ENCODE data around the gene PCP4.

PCP4 gene

GRCh38 chr21:39924577-39925308 is 57.5 kb downstream of the PCP4 start:
- DNase-seq: no peak

- DNase-seq: no peak
Observed at GRCh38 chr21:39927304-39927886, 60.2 kb downstream of the PCP4 start.

- DNase-seq: no peak
Observed at GRCh38 chr21:39932335-39932734, 65.1 kb downstream of the PCP4 start.

- no peak for DNase-seq
Observed at GRCh38 chr21:39934895-39935294, 67.7 kb downstream of the PCP4 start.

- no peak for DNase-seq
Observed at GRCh38 chr21:39935716-39936115, 68.5 kb downstream of the PCP4 start.

GRCh38 chr21:39938086-39938625 is 70.9 kb downstream of the PCP4 start:
- DNase-seq: no peak

GRCh38 chr21:39946199-39946598 is 79.0 kb downstream of the PCP4 start:
- DNase-seq: no peak

- no peak for DNase-seq
Observed at GRCh38 chr21:39947031-39947430, 79.8 kb downstream of the PCP4 start.

GRCh38 chr21:39951183-39952101 is 84.2 kb downstream of the PCP4 start:
- DNase-seq: no peak

GRCh38 chr21:39952265-39952664 is 85.0 kb downstream of the PCP4 start:
- no peak for DNase-seq

GRCh38 chr21:39954570-39954969 is 87.3 kb downstream of the PCP4 start:
- no peak for DNase-seq

- DNase-seq: no peak
Observed at GRCh38 chr21:39955326-39955725, 88.1 kb downstream of the PCP4 start.

- no peak for DNase-seq
Observed at GRCh38 chr21:39956586-39956985, 89.3 kb downstream of the PCP4 start.

- no peak for DNase-seq
Observed at GRCh38 chr21:39958731-39959130, 91.5 kb downstream of the PCP4 start.

- no peak for DNase-seq
Observed at GRCh38 chr21:39961251-39961650, 94.0 kb downstream of the PCP4 start.

GRCh38 chr21:39965026-39965425 is 97.8 kb downstream of the PCP4 start:
- DNase-seq: no peak

GRCh38 chr21:39966786-39967185 is 99.5 kb downstream of the PCP4 start:
- DNase-seq: no peak

- no peak for DNase-seq
Observed at GRCh38 chr21:39968010-39968409, 100.8 kb downstream of the PCP4 start.

- no peak for DNase-seq
Observed at GRCh38 chr21:39969691-39970364, 102.6 kb downstream of the PCP4 start.

- DNase-seq: no peak
Observed at GRCh38 chr21:39971956-39972355, 104.7 kb downstream of the PCP4 start.

GRCh38 chr21:39972471-39972870 is 105.2 kb downstream of the PCP4 start:
- DNase-seq: no peak

GRCh38 chr21:39972976-39973770 is 105.9 kb downstream of the PCP4 start:
- DNase-seq: no peak
